HTERT RPE-1 (cell line): ENCODE data around the gene LHFPL5.

Source experiments
- in situ Hi-C: fragments of 300-500 bp; cut with MboI; formaldehyde crosslinking; loops from 4 replicates; pipeline ENCODE4 v1.14.3; 2020; ENCODE audit warnings: low sequenced_read_pairs

The LHFPL5 gene

DNA sequence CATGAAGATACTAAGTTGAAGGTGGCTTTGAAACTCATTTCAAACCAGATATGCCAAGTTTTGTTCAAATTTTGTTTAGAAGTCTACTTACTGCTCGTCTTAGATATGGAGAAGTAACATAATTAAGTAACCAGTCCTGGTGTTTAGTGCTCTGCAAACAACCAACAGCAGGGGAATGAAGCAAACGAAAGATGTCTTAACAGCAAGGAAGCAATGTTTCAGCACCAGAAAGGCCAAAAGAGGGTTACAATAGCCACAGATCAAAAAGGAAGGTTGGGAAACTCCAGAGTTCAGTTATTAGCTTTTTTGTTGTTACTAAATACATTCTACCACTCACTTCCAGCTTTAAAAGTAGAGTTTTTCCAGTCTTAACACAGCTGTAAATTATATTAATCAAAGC lies 45.1 kb downstream of the LHFPL5 start:
- in situ Hi-C loops, result no loop called here

DNA sequence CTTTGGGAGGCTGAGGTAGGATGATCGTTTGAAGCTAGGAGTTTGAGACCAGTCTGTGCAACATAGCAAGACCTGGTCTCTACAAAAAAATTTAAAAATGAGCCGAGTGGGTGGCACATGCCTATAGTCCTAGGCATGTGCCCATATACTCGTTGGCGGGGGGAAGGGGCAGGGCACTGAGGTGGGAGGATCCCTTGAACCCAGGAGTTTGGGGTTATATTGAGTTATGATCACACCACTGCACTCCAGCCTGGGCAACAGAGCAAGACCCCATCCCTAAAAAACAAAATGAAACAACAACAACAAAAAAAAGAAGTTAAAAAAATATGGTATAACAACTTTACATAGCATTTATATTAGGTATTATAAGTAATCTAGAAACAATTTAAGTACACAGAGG lies 47.8 kb downstream of the LHFPL5 start:
- in situ Hi-C loops, result no loop called here

DNA sequence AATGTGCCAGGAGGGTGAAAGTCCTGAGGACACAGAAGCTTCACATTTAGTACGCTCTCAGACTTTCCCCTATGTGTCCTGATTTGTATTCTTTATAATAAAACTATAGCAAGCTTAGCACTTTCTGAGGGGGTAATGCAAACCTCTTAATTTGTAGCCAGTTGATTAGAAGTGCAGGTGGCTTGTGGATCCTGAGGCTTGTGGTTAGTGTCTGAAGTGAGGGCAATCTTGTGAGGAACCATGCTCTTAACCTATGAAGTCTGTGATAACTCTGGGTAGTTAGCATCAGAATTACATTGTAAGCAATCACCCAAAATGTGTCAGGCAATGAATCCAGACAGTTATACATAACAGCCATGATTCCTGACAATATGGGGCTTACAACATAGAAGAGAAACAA lies 51.1 kb downstream of the LHFPL5 start:
- in situ Hi-C loops, result no loop called here

DNA sequence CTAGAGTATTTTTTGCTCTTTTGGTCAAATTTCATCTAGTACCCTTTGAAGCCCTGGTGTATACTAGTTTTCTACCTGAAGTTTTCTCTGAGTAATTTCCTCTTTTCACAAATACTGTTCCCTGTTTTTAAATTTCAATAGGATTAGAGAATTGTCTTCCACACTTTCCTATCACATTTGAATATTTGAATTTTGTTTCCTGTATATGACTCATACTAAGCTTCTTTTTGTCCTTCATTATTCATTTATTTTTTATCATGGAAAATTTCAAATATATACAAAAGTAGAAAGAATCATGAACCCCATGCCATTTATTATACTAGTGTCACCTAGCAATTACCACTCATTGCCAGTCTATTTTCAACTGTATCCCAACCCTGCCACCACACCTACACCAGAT lies 52.7 kb downstream of the LHFPL5 start:
- in situ Hi-C loops, result no loop called here

DNA sequence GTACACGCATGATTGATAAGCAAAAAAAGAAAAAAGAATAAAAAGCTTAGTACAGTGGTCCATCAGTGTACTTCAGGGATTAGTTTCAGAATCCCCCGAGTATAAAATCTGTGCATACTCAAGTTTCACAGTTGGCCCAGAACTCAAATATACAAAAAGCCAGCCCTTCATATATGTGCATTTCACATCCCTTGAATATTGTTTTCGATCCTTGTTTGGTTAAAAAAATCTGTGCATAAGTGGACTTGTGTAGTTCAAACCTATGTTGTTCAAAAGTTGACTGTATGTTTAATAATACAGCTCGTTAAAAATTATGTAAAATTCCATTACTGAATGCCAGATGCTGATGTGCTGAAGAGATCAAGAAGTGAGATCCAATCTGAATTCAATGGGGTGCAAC lies 54.2 kb downstream of the LHFPL5 start:
- in situ Hi-C loops, result no loop called here
